GM18520 (cell line): Measurements from ENCODE around the gene PLPPR3.

Experiments
- ATAC-seq: cut with Tn5 transposase; IDR thresholded peaks from one replicate; pipeline ENCODE4 v1.9.1; 2021; ENCODE audit not compliant: unreplicated experiment

The PLPPR3 gene, protein sequence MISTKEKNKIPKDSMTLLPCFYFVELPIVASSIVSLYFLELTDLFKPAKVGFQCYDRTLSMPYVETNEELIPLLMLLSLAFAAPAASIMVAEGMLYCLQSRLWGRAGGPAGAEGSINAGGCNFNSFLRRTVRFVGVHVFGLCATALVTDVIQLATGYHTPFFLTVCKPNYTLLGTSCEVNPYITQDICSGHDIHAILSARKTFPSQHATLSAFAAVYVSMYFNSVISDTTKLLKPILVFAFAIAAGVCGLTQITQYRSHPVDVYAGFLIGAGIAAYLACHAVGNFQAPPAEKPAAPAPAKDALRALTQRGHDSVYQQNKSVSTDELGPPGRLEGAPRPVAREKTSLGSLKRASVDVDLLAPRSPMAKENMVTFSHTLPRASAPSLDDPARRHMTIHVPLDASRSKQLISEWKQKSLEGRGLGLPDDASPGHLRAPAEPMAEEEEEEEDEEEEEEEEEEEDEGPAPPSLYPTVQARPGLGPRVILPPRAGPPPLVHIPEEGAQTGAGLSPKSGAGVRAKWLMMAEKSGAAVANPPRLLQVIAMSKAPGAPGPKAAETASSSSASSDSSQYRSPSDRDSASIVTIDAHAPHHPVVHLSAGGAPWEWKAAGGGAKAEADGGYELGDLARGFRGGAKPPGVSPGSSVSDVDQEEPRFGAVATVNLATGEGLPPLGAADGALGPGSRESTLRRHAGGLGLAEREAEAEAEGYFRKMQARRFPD

GRCh38 chr19:821825-822503 is at the start of gene PLPPR3:
TSS of gene PLPPR3 (minus strand) at chr19:821955. CDS start at chr19:821559, 396 bp downstream.
- ATAC-seq, result no peak

- ATAC-seq, result no peak
Observed at GRCh38 chr19:870963-871401, 49.2 kb upstream of the PLPPR3 start.

GRCh38 chr19:870314-870713 is 48.6 kb upstream of the PLPPR3 start:
- no peak for ATAC-seq

GRCh38 chr19:869245-870177 is 47.8 kb upstream of the PLPPR3 start:
- no peak for ATAC-seq

- ATAC-seq, result no peak
Observed at GRCh38 chr19:868458-869244, 46.9 kb upstream of the PLPPR3 start.

GRCh38 chr19:867855-868457 is 46.2 kb upstream of the PLPPR3 start:
- ATAC-seq, result no peak

DNA sequence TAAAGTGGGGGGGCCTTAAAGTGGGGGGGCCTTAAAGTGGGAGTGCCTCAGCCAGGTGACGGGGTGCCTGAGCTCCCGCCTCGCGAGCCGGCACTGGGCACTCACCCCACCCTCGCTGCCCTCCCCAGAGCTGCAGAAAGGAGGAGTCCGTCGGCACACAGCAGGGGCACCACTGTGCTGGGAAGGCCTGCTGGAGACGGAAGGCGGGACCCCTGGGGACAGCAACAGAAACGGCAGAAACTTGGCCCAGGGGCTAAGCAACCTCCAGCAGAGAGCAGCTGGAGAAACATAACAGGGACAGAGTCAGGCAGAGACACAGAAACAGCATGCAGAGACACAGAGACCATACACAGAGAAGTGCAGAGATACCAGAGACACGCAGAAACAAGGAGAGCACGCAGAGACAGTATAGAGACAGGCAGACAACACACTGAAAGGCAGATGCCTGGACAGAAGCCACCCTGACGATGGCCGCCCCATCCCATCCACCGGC is 45.6 kb upstream of the PLPPR3 start:
- no peak for ATAC-seq

- ATAC-seq, result no peak
Observed at GRCh38 chr19:866769-867300, 45.1 kb upstream of the PLPPR3 start.

- ATAC-seq, result no peak
Observed at GRCh38 chr19:863315-863620, 41.5 kb upstream of the PLPPR3 start.

- no peak for ATAC-seq
Observed at GRCh38 chr19:862581-863314, 41.0 kb upstream of the PLPPR3 start.

GRCh38 chr19:861756-862580 is 40.2 kb upstream of the PLPPR3 start:
- no peak for ATAC-seq

GRCh38 chr19:861141-861755 is 39.5 kb upstream of the PLPPR3 start:
- ATAC-seq, result no peak

- ATAC-seq, result no peak
Observed at GRCh38 chr19:858868-859843, 37.4 kb upstream of the PLPPR3 start, which contains the start of gene CFD. TSS of gene CFD (plus strand) at chr19:859664. CDS start at chr19:859690, 26 bp downstream.

GRCh38 chr19:858284-858683 is 36.5 kb upstream of the PLPPR3 start:
- no peak for ATAC-seq

GRCh38 chr19:855566-856120 is 33.9 kb upstream of the PLPPR3 start:
- ATAC-seq, result no peak

DNA sequence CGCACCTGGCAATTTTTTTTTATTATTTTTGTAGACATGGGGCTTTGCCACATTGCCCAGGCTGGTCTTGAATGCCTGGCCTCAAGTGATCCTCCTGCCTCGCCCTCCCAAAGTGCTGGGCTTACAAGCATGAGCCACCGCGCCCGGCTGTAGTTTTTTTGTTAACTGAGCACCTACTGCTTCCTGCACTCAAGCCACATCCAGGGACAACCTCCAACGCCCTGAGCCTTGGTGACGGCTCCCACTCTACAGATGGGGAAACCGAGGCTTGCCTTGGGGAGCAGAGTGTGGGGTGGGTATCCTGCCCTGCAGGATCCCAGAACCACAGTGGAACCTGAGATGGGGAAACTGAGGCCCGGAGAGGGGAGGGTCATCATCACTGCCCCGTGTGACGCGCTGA is 33.4 kb upstream of the PLPPR3 start:
- ATAC-seq, result no peak
